PC-3 (cell line): ENCODE measurements around the gene LUC7L2. TPM values are rescaled to one million over a fixed set of nuclear protein-coding genes. Genes with fewer than 3 reads are reported as not detected.
A peak's percentile ranks its signal among the peaks of the same experiment; 100 is the strongest.
"Not testable (repeated sequence)": the region's sequence is repeated elsewhere in the genome, so short reads cannot be mapped to it uniquely, and the experiment has no call there.

Experiments used
- ATAC-seq: fragments of 200-7000 bp; cut with Tn5 transposase; 2 replicates; pipeline ENCODE4 v1.9.1; 2020; ENCODE audit warnings: mild to moderate bottlenecking, moderate library complexity
- BruUV-seq: library from RNA; stranded (reverse); fragments of 400-500 nt; replicated peaks from 2 replicates; lab custom pipeline; 2021; lab: Mats Ljungman, UMichigan
- CTCF ChIA-PET: fragments of 300-600 bp; sonication (Branson Sonifier 250); formaldehyde crosslinking; loops from one replicate; lab custom pipeline; 2022; ENCODE audit warnings: antibody characterized with exemption; lab: Charles Lee
- POLR2A ChIA-PET: fragments of 300-600 bp; sonication (Branson Sonifier 250); formaldehyde crosslinking; loops from one replicate; lab custom pipeline; 2022; ENCODE audit warnings: antibody characterized with exemption; ENCODE audit not compliant: unreplicated experiment; lab: Charles Lee
- DNase-seq: peaks from one replicate; pipeline ENCODE4 v3.0.0-alpha.2; 2015
- H2AFZ ChIP-seq: fragments of 300-600 bp; sonication (generic); 2 replicates; pipeline ENCODE4 v1.6.0; 2016; ENCODE audit warnings: antibody characterized with exemption, low read length
- H3F3A ChIP-seq: fragments of 300-600 bp; sonication (generic); one replicate; pipeline ENCODE4 v1.6.0; 2017; ENCODE audit warnings: antibody characterized with exemption, low read length, control low read depth, mild to moderate bottlenecking; ENCODE audit not compliant: unreplicated experiment
- H3K27ac ChIP-seq: fragments of 300-600 bp; sonication (generic); 2 replicates; pipeline ENCODE4 v1.5.1; 2016; ENCODE audit warnings: mild to moderate bottlenecking, low read length
- H3K27me3 ChIP-seq: fragments of 300-600 bp; sonication (generic); 2 replicates; pipeline ENCODE4 v1.6.1; 2016; ENCODE audit warnings: low read length, mixed read lengths
- H3K36me3 ChIP-seq: fragments of 300-600 bp; sonication (generic); 2 replicates; pipeline ENCODE4 v1.6.1; 2016; ENCODE audit warnings: low read depth, mixed run types, low read length, mixed read lengths
- H3K4me1 ChIP-seq: fragments of 300-600 bp; sonication (generic); 2 replicates; pipeline ENCODE4 v1.5.1; 2016; ENCODE audit warnings: low read length; ENCODE audit not compliant: insufficient read depth
- H3K4me2 ChIP-seq: fragments of 300-600 bp; sonication (generic); 2 replicates; pipeline ENCODE4 v1.6.0; 2016; ENCODE audit warnings: low read length
- H3K4me3 ChIP-seq: fragments of 300-600 bp; sonication (generic); 2 replicates; pipeline ENCODE4 v1.5.1; 2016; ENCODE audit warnings: mild to moderate bottlenecking, low read length, mixed read lengths
- H3K79me2 ChIP-seq: fragments of 300-600 bp; sonication (generic); 2 replicates; pipeline ENCODE4 v1.6.1; 2017; ENCODE audit warnings: low read length, mixed read lengths
- H3K9ac ChIP-seq: fragments of 300-600 bp; sonication (generic); 2 replicates; pipeline ENCODE4 v1.6.0; 2016; ENCODE audit warnings: mild to moderate bottlenecking, low read length
- H3K9me2 ChIP-seq: fragments of 300-600 bp; sonication (generic); replicated peaks from 2 replicates; pipeline ENCODE4 v1.6.1; 2016; ENCODE audit warnings: mixed run types, low read length, mixed read lengths
- H3K9me3 ChIP-seq: fragments of 300-600 bp; sonication (generic); 2 replicates; pipeline ENCODE4 v1.6.1; 2016; ENCODE audit warnings: low read length, mixed read lengths
- H4K20me1 ChIP-seq: fragments of 300-600 bp; sonication (generic); 2 replicates; pipeline ENCODE4 v1.6.1; 2016; ENCODE audit warnings: low read length, mixed read lengths
- EZH2 ChIP-seq: fragments of 300-600 bp; sonication (generic); IDR thresholded peaks from one replicate; pipeline ENCODE4 v1.6.1; 2017; ENCODE audit warnings: antibody characterized with exemption, mild to moderate bottlenecking, low read length; ENCODE audit not compliant: unreplicated experiment
- EZH2phosphoT487 ChIP-seq: fragments of 300-600 bp; sonication (generic); IDR thresholded peaks from 2 replicates; pipeline ENCODE4 v1.6.1; 2018; ENCODE audit warnings: mild to moderate bottlenecking, antibody characterized with exemption, low read length, borderline replicate concordance
- intact Hi-C: fragments of 100-400 bp; cut with micrococcal nuclease; formaldehyde crosslinking; loops from 2 replicates; pipeline ENCODE4 v1.9.0; 2023
- total RNA-seq: library from RNA; depleted of rRNA; stranded (reverse); fragments of >200 nt; gene quantifications from 2 replicates; pipeline ENCODE4 v1.2.3, GENCODE V29; 2014
- TF ChIP-seq, protein P1 (sequence below): fragments of 300-600 bp; sonication (generic); conservative IDR thresholded peaks from 2 replicates; pipeline ENCODE4 v1.5.1; 2017; ENCODE audit warnings: antibody characterized with exemption, low read depth, mild to moderate bottlenecking, low read length

Gene LUC7L2
- total RNA-seq, 1 experiment from 2014 or later: 67.4 TPM

DNA sequence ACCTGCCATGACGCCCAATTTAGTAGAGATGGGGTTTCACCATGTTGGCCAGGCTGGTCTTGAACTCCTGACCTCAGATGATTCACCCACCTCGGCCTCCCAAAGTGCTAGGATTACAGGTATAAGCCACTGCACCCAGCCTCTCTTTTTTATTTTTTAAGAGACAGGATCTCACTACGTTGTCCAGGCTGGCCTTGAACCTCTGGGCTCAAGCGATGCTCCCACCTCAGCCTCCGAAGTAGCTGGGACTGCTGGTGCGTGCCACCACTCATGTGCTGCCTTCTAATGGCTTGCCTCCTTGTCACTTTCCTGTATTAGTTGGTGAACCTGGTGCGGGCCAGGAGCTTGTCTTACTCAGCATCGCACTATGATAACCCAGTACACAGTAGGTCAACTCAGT is 96.8 kb downstream of the LUC7L2 start:
- H3K4me1 ChIP-seq: no peaks in the 10 kb centered on the region
- no peak overlapping the region for H3K9ac ChIP-seq
- H2AFZ ChIP-seq: no peak overlapping the region
- ChIA-PET CTCF (no interaction called here), POLR2A (no interaction called here)
- BruUV-seq: no TSS peak
- no peaks in the 10 kb centered on the region for H3K9me2 ChIP-seq
- no peak overlapping the region for H3K4me3 ChIP-seq
- H3K4me2 ChIP-seq: no peak overlapping the region
- H3F3A ChIP-seq: no peaks in the 10 kb centered on the region
- no peak for ATAC-seq
- H3K9me3 ChIP-seq: no peaks in the 10 kb centered on the region
- no peaks in the 10 kb centered on the region for H3K36me3 ChIP-seq
- DNase-seq: no peak
- TF ChIP-seq EZH2 (no peak), EZH2phosphoT487 (no peak)
- TF ChIP-seq, protein P1, sequence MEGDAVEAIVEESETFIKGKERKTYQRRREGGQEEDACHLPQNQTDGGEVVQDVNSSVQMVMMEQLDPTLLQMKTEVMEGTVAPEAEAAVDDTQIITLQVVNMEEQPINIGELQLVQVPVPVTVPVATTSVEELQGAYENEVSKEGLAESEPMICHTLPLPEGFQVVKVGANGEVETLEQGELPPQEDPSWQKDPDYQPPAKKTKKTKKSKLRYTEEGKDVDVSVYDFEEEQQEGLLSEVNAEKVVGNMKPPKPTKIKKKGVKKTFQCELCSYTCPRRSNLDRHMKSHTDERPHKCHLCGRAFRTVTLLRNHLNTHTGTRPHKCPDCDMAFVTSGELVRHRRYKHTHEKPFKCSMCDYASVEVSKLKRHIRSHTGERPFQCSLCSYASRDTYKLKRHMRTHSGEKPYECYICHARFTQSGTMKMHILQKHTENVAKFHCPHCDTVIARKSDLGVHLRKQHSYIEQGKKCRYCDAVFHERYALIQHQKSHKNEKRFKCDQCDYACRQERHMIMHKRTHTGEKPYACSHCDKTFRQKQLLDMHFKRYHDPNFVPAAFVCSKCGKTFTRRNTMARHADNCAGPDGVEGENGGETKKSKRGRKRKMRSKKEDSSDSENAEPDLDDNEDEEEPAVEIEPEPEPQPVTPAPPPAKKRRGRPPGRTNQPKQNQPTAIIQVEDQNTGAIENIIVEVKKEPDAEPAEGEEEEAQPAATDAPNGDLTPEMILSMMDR: no peak
- intact Hi-C loops: no loop called here
- no peaks in the 10 kb centered on the region for H4K20me1 ChIP-seq
- no peak overlapping the region for H3K27ac ChIP-seq
- H3K27me3 ChIP-seq: no peaks in the 10 kb centered on the region
- H3K79me2 ChIP-seq: no peaks in the 10 kb centered on the region

DNA sequence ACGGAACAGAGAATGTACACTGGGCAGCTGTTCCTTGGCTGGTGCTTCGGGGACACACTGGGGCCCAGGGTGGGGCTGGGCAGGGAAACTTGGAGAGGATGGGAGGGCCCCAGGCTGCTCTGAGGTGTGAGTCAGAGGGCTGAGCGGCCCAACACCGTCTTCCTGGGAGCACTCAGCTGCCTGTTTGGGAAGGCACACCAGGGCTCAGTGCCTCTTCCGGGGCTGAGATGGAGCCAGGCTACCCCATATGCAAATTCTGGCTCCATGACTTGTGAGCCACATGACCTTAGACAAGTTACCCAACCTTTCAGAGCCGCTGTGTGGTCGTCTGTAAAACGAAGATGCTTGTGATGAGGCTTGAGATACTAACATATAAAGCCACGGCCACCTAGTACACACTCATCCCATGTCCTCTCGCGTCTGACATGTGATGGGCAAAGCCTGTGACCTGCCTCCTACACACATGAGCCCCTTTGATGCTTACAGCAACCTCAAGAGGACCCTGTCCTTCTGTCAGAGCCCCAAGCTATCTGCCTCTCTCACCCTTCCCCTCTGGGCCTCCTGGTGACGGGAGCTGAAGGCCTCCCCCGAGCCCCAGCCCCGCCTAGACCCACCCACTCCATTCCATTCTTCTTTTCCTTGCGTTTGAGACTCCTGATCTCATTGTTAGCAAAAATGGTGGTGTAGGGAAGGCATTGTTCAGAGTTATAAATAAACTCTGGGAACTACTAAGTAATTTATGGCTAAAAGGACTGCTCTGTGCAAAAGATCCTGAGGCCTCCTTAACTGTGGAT is 97.7 kb downstream of the LUC7L2 start:
- no peaks in the 10 kb centered on the region for H3K4me1 ChIP-seq
- H3K9me3 ChIP-seq: no peaks in the 10 kb centered on the region
- ChIA-PET CTCF (interaction anchor here (0.6 kb wide), 1 partner anchor 353 kb away, joined by 3 read pairs; no protein-coding TSS in a partner anchor), POLR2A (no interaction called here)
- H3K4me2 ChIP-seq: no peak overlapping the region
- TF ChIP-seq, protein P1: no peak
- TF ChIP-seq EZH2phosphoT487: no peak
- TF ChIP-seq EZH2: no peak
- no peaks in the 10 kb centered on the region for H4K20me1 ChIP-seq
- H3F3A ChIP-seq: no peaks in the 10 kb centered on the region
- ATAC-seq (peak; percentile 85), DNase-seq (peak; percentile 13)
- no peak overlapping the region for H3K9ac ChIP-seq
- H3K79me2 ChIP-seq: no peaks in the 10 kb centered on the region
- no peak overlapping the region for H3K4me3 ChIP-seq
- no TSS peak for BruUV-seq
- H3K27me3 ChIP-seq: no peaks in the 10 kb centered on the region
- H3K27ac ChIP-seq: no peak overlapping the region
- no peak overlapping the region for H2AFZ ChIP-seq
- H3K36me3 ChIP-seq: no peaks in the 10 kb centered on the region
- intact Hi-C loops: no loop called here
- no peaks in the 10 kb centered on the region for H3K9me2 ChIP-seq

DNA sequence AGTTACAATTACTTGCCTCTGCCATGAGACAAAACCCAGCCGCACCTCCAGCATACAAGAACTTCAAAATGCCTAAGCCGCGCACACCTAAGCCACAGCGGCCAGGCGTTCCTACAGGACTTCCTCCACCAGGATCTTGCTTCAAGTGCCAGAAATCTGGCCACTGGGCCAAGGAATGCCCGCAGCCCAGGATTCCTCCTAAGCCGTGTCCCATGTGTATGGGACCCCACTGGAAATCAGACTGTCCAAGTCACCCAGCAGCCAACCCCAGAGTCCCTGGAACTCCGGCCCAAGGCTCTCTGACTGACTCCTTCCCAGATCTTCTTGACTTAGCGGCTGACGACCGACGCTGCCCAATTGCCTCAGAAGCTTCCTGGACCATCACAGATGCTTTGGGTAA is 103.7 kb downstream of the LUC7L2 start:
- BruUV-seq, H3K9me2 ChIP-seq, H3K4me1 ChIP-seq, H3K79me2 ChIP-seq, POLR2A ChIA-PET, CTCF ChIA-PET, H2AFZ ChIP-seq, H4K20me1 ChIP-seq, H3K9me3 ChIP-seq, H3F3A ChIP-seq, H3K4me2 ChIP-seq, intact Hi-C loops, H3K4me3 ChIP-seq, H3K36me3 ChIP-seq, ATAC-seq, H3K9ac ChIP-seq, H3K27me3 ChIP-seq, H3K27ac ChIP-seq, DNase-seq: not testable (repeated sequence)

DNA sequence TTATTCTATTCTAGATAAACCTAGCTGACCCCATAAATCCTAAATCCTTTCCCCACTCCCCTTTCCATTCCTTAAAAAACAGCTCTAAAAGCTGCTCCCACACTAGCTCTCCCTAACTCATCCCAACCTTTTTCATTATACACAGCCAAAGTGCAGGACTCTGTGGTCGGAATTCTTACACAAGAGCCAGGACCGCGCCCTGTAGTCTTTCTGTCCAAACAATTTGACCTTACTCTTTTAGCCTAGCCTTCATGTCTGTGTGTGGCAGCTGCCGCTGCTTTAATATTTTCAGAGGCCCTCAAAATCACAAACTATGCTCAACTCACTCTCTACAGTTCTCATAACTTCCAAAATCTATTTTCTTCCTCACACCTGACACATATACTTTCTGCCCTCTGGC is 104.8 kb downstream of the LUC7L2 start:
- H3K4me1 ChIP-seq, H3K27ac ChIP-seq, H4K20me1 ChIP-seq, H3F3A ChIP-seq, DNase-seq, H3K9me2 ChIP-seq, H3K79me2 ChIP-seq, intact Hi-C loops, H3K36me3 ChIP-seq, H3K4me3 ChIP-seq, BruUV-seq, CTCF ChIA-PET, H2AFZ ChIP-seq, POLR2A ChIA-PET, H3K27me3 ChIP-seq, H3K9me3 ChIP-seq, ATAC-seq, H3K9ac ChIP-seq, H3K4me2 ChIP-seq: not testable (repeated sequence)

DNA sequence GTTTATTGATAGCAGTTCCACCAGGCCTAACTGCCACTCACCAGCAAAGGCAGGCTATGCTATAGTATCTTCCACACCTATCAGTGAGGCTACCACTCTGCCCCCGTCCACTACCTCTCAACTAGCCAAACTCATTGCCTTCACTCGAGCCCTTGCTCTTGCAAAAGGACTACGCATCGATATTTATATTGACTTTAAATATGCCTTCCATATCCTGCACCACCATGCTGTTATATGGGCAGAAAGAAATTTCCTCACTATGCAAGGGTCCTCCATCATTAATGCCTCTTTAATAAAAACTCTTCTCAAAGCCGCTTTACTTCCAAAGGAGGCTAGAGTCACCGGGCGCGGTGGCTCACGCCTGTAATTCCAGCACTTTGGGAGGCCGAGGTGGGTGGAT is 105.4 kb downstream of the LUC7L2 start:
- H3K79me2 ChIP-seq, H3F3A ChIP-seq, H3K4me3 ChIP-seq, H3K36me3 ChIP-seq, H3K9me3 ChIP-seq, POLR2A ChIA-PET, H3K27me3 ChIP-seq, DNase-seq, intact Hi-C loops, H4K20me1 ChIP-seq, H3K4me1 ChIP-seq, H2AFZ ChIP-seq, CTCF ChIA-PET, H3K9me2 ChIP-seq, H3K27ac ChIP-seq, BruUV-seq, H3K4me2 ChIP-seq, ATAC-seq, H3K9ac ChIP-seq: not testable (repeated sequence)
